ENCODE data around the gene PRDM2.
"Not testable (repeated sequence)": the region's sequence is repeated elsewhere in the genome, so short reads cannot be mapped to it uniquely, and the experiment has no call there.

The PRDM2 gene

GRCh38 chr1:13699936-13700520 lies at the start of gene PRDM2:
PRDM2 (plus strand) TSS chr1:13700188; CDS start chr1:13715606, 15,418 bp downstream.
- peak within 1 kb of the TSS; percentile 73 for H3K4me3 ChIP-seq (ENCODE audit: low read depth, low read length)
- DNase-seq (ENCODE audit: low read depth), result no peak

- no peak for DNase-seq (ENCODE audit: low read depth)
- no peak overlapping the region for H3K4me3 ChIP-seq (ENCODE audit: low read depth, low read length)
These were observed 48.7 kb upstream of the PRDM2 start for GRCh38 chr1:13651279-13651678.

- no peak overlapping the region for H3K4me3 ChIP-seq (ENCODE audit: low read depth, low read length)
- no peak for DNase-seq (ENCODE audit: low read depth)
These were observed 47.8 kb upstream of the PRDM2 start for GRCh38 chr1:13652238-13652637.

GRCh38 chr1:13661539-13661938 lies 38.4 kb upstream of the PRDM2 start:
- DNase-seq (ENCODE audit: low read depth), result no peak
- no peak overlapping the region for H3K4me3 ChIP-seq (ENCODE audit: low read depth, low read length)

- DNase-seq (ENCODE audit: low read depth), result no peak
These were observed 37.5 kb upstream of the PRDM2 start for GRCh38 chr1:13662493-13662892.

GRCh38 chr1:13663969-13664368 lies 36.0 kb upstream of the PRDM2 start:
- DNase-seq (ENCODE audit: low read depth), result no peak

More at GRCh38 chr1:13662493-13662892, 37.5 kb upstream of the PRDM2 start:
- H3K4me3 ChIP-seq (ENCODE audit: low read depth, low read length), result no peak overlapping the region

GRCh38 chr1:13664451-13664850 lies 35.5 kb upstream of the PRDM2 start:
- no peak for DNase-seq (ENCODE audit: low read depth)

More at GRCh38 chr1:13663969-13664368, 36.0 kb upstream of the PRDM2 start:
- no peak overlapping the region for H3K4me3 ChIP-seq (ENCODE audit: low read depth, low read length)

GRCh38 chr1:13666317-13666716 lies 33.7 kb upstream of the PRDM2 start:
- no peak for DNase-seq (ENCODE audit: low read depth)
- H3K4me3 ChIP-seq (ENCODE audit: low read depth, low read length), result no peak overlapping the region

More at GRCh38 chr1:13664451-13664850, 35.5 kb upstream of the PRDM2 start:
- no peak overlapping the region for H3K4me3 ChIP-seq (ENCODE audit: low read depth, low read length)

GRCh38 chr1:13667691-13668090 lies 32.3 kb upstream of the PRDM2 start:
- no peak overlapping the region for H3K4me3 ChIP-seq (ENCODE audit: low read depth, low read length)
- DNase-seq (ENCODE audit: low read depth), result no peak

GRCh38 chr1:13674377-13674776 lies 25.6 kb upstream of the PRDM2 start:
- DNase-seq (ENCODE audit: low read depth), result no peak
- no peak overlapping the region for H3K4me3 ChIP-seq (ENCODE audit: low read depth, low read length)

- DNase-seq (ENCODE audit: low read depth), result no peak
- no peak overlapping the region for H3K4me3 ChIP-seq (ENCODE audit: low read depth, low read length)
These were observed 24.8 kb upstream of the PRDM2 start for GRCh38 chr1:13675151-13675651.

- DNase-seq (ENCODE audit: low read depth), result no peak
- no peak overlapping the region for H3K4me3 ChIP-seq (ENCODE audit: low read depth, low read length)
These were observed 22.1 kb upstream of the PRDM2 start for GRCh38 chr1:13677896-13678295.

- no peak for DNase-seq (ENCODE audit: low read depth)
- no peak overlapping the region for H3K4me3 ChIP-seq (ENCODE audit: low read depth, low read length)
These were observed 20.3 kb upstream of the PRDM2 start for GRCh38 chr1:13679651-13680050.

GRCh38 chr1:13680609-13681008 lies 19.4 kb upstream of the PRDM2 start:
- not testable (repeated sequence) for H3K4me3 ChIP-seq (ENCODE audit: low read depth, low read length); DNase-seq (ENCODE audit: low read depth)

GRCh38 chr1:13681921-13682320 lies 18.1 kb upstream of the PRDM2 start:
- DNase-seq (ENCODE audit: low read depth), result no peak
- no peak overlapping the region for H3K4me3 ChIP-seq (ENCODE audit: low read depth, low read length)

GRCh38 chr1:13682444-13682843 lies 17.5 kb upstream of the PRDM2 start:
- no peak for DNase-seq (ENCODE audit: low read depth)
- H3K4me3 ChIP-seq (ENCODE audit: low read depth, low read length), result no peak overlapping the region

- H3K4me3 ChIP-seq (ENCODE audit: low read depth, low read length), result no peak overlapping the region
- no peak for DNase-seq (ENCODE audit: low read depth)
These were observed 16.8 kb upstream of the PRDM2 start for GRCh38 chr1:13683206-13683605.

GRCh38 chr1:13687151-13687715 lies 12.8 kb upstream of the PRDM2 start:
- H3K4me3 ChIP-seq (ENCODE audit: low read depth, low read length), result no peak overlapping the region
- no peak for DNase-seq (ENCODE audit: low read depth)

GRCh38 chr1:13693094-13693493 lies 6.9 kb upstream of the PRDM2 start:
- not testable (repeated sequence) for DNase-seq (ENCODE audit: low read depth); H3K4me3 ChIP-seq (ENCODE audit: low read depth, low read length)

GRCh38 chr1:13694886-13695684 lies 4.9 kb upstream of the PRDM2 start:
- H3K4me3 ChIP-seq (ENCODE audit: low read depth, low read length), result no peak overlapping the region

More at GRCh38 chr1:13694886-13695684, 4.9 kb upstream of the PRDM2 start:
- DNase-seq (ENCODE audit: low read depth), result no peak

Measured in skeletal muscle cell (primary cell).